T-cell (primary cell): ENCODE measurements around the gene USO1. TPM values are rescaled to one million over a fixed set of nuclear protein-coding genes. Genes with fewer than 3 reads are reported as not detected.
A peak's percentile ranks its signal among the peaks of the same experiment; 100 is the strongest.
"Not testable (repeated sequence)": the region's sequence is repeated elsewhere in the genome, so short reads cannot be mapped to it uniquely, and the experiment has no call there.

Source experiments
- ATAC-seq, 4 experiments: fragments of 200-7000 bp in 3 of 4; fragments of 150-1000 bp in 1 of 4; cut with Tn5 transposase; replicated peaks in 1 of 4; 1 replicate in 3 of 4; 2 replicates in 1 of 4; pipeline ENCODE4 v1.10.0; 2021; ENCODE audit warnings: moderate library complexity in 3 of 4, mild to moderate bottlenecking in 2 of 4, moderate number of reproducible peaks in 1 of 4
- CTCF ChIA-PET, 2 donors: fragments of 300-600 bp; sonication (Branson Sonifier 250); formaldehyde crosslinking; loops; one replicate each; lab custom pipeline; 2022; ENCODE audit warnings: antibody characterized with exemption in 2 of 2; lab: Charles Lee
- POLR2A ChIA-PET, 2 donors: fragments of 300-600 bp; sonication (Branson Sonifier 250); formaldehyde crosslinking; loops; one replicate each; lab custom pipeline; 2022; ENCODE audit warnings: antibody characterized with exemption in 2 of 2; lab: Charles Lee
- DNase-seq, 35 experiments: peaks; one replicate each; pipeline versions ENCODE4 v3.0.0 to v3.0.0-alpha.2; 2013 to 2023
- H3K27ac ChIP-seq: one replicate; pipeline ENCODE4 v1.5.1; 2013; ENCODE audit warnings: low read length
- H3K27me3 ChIP-seq, 2 experiments: replicated peaks in 1 of 2; 1 replicate in 1 of 2; 2 replicates in 1 of 2; pipeline versions ENCODE4 v1.6.1 to v1.7.0; 2013; ENCODE audit warnings: low read length in 1 of 2, mixed read lengths in 1 of 2; ENCODE audit not compliant: control insufficient read depth in 2 of 2, insufficient read depth in 2 of 2; ENCODE audit errors: extremely low read depth in 1 of 2
- H3K36me3 ChIP-seq, 2 donors: 1 replicate in 1 of 2; 2 replicates in 1 of 2; pipeline versions ENCODE4 v1.6.1 to v1.7.0; 2013; ENCODE audit warnings: low read length in 1 of 2; ENCODE audit not compliant: control insufficient read depth in 2 of 2, insufficient read depth in 1 of 2; ENCODE audit errors: extremely low read depth in 1 of 2
- H3K4me1 ChIP-seq, 2 experiments: 1 replicate in 1 of 2; 2 replicates in 1 of 2; pipeline versions ENCODE4 v1.6.1 to v1.7.0; 2013; ENCODE audit warnings: low read length in 2 of 2, mixed read lengths in 1 of 2; ENCODE audit not compliant: insufficient read depth in 2 of 2, control insufficient read depth in 1 of 2; ENCODE audit errors: extremely low read depth in 1 of 2
- H3K4me3 ChIP-seq, 2 donors: 1 replicate in 1 of 2; 2 replicates in 1 of 2; pipeline versions ENCODE4 v1.5.1 to v1.7.0; 2013; ENCODE audit warnings: mild to moderate bottlenecking in 2 of 2, low read length in 1 of 2, moderate library complexity in 1 of 2; ENCODE audit not compliant: control insufficient read depth in 1 of 2; ENCODE audit errors: extremely low read depth in 1 of 2
- H3K9me3 ChIP-seq: 2 replicates; pipeline ENCODE4 v1.7.0; 2013
- H3K27ac Mint-ChIP-seq, 2 donors: one replicate each; pipeline ENCODE4 v1.8.0; 2020 to 2021; ENCODE audit warnings: mild to moderate bottlenecking in 2 of 2, mixed read lengths in 2 of 2
- H3K27me3 Mint-ChIP-seq, 2 donors: one replicate each; pipeline ENCODE4 v1.8.0; 2021 to 2022; ENCODE audit warnings: mixed read lengths in 2 of 2
- H3K36me3 Mint-ChIP-seq: one replicate; pipeline ENCODE4 v1.8.0; 2021; ENCODE audit warnings: mixed read lengths
- H3K4me1 Mint-ChIP-seq, 3 donors: one replicate each; pipeline ENCODE4 v1.8.0; 2020 to 2022; ENCODE audit warnings: mixed read lengths in 3 of 3, mild to moderate bottlenecking in 1 of 3
- H3K4me3 Mint-ChIP-seq, 3 donors: one replicate each; pipeline ENCODE4 v1.8.0; 2020 to 2022; ENCODE audit warnings: mild to moderate bottlenecking in 3 of 3, mixed read lengths in 3 of 3, moderate library complexity in 3 of 3
- H3K9me3 Mint-ChIP-seq, 3 donors: one replicate each; pipeline ENCODE4 v1.8.0; 2020 to 2022; ENCODE audit warnings: mixed read lengths in 3 of 3
- WGBS: methylation state at CpG from one replicate; pipeline ENCODE4 v1.1.5; 2013; ENCODE audit warnings: missing lambda C conversion rate; ENCODE audit not compliant: insufficient coverage; 5-methylcytosine and 5-hydroxymethylcytosine counted together
- total RNA-seq, 35 experiments: library from RNA in 6 of 35; stranded (reverse) in 6 of 35; fragments of 120-200 nt in 1 of 35; gene quantifications; one replicate each; pipeline versions ENCODE4 v1.2.1 to v1.2.4 and lab custom pipeline; 2013 to 2026

USO1 gene
- total RNA-seq, 5 donors from 2014 or later (not counting 1 experiment from before 2014, with no cell fraction given): 24.9 to 40.5 (median 34.6) TPM

- H3K36me3 Mint-ChIP-seq: no peaks in the 10 kb centered on the region
- Histone ChIP-seq H3K4me1 (peaks cover 20 to 24% of the 10 kb centered on the region in 2 experiments), H3K36me3 (no peaks in the 10 kb centered on the region), H3K4me3 (no peak overlapping the region), H3K27me3 (no peaks in the 10 kb centered on the region), H3K27ac (no peak overlapping the region), H3K9me3 (no peaks in the 10 kb centered on the region)
- H3K27me3 Mint-ChIP-seq: no peaks in the 10 kb centered on the region
- H3K4me3 Mint-ChIP-seq: no peak overlapping the region
- peaks cover 0 to 3% (median 0%) of the 10 kb centered on the region in 3 donors for H3K9me3 Mint-ChIP-seq
- CTCF ChIA-PET: interaction anchor here (0.7 to 1.6 kb wide), 5 partner anchors 15 to 43 kb away, joined by 3 to 6 read pairs (median 3); partner anchors contain the start of gene USO1 (in 1 of the 2)
- H3K27ac Mint-ChIP-seq: peak overlapping the region; percentile 72 to 73
- POLR2A ChIA-PET: interaction anchor here (0.9 to 1.5 kb wide), 3 partner anchors 14 to 42 kb away, joined by 3 to 5 read pairs (median 4); partner anchors contain the start of gene USO1 (in 1 of the 2)
- ATAC-seq (no peak), DNase-seq (no peak)
- WGBS: no CpG with 5 or more reads among the region's 6 CpGs
- H3K4me1 Mint-ChIP-seq: peaks cover 35 to 37% (median 35%) of the 10 kb centered on the region in 3 donors
Measured at GRCh38 chr4:75683482-75684155, 40.8 kb upstream of the USO1 start.

GRCh38 chr4:75685546-75686189 is 38.7 kb upstream of the USO1 start:
- ChIA-PET POLR2A (interaction anchor here in 1 of 2 donors (0.7 kb wide), 1 partner anchor 12 kb away, joined by 12 read pairs; the partner anchor contains the start of gene G3BP2), CTCF (interaction anchor here in 1 of 2 donors (0.7 kb wide), 1 partner anchor 46 kb away, joined by 7 read pairs; no protein-coding TSS in a partner anchor)
- H3K9me3 Mint-ChIP-seq: peaks cover 0 to 3% (median 0%) of the 10 kb centered on the region in 3 donors
- no peaks in the 10 kb centered on the region for H3K9me3 ChIP-seq
- ATAC-seq (no peak), DNase-seq (no peak)
- H3K27me3 ChIP-seq: no peaks in the 10 kb centered on the region
- H3K27ac Mint-ChIP-seq: peak overlapping the region; percentile 5 to 68
- peaks cover 20 to 24% of the 10 kb centered on the region in 2 experiments for H3K4me1 ChIP-seq
- H3K36me3 ChIP-seq: no peaks in the 10 kb centered on the region
- no peak overlapping the region for H3K4me3 ChIP-seq
- no peaks in the 10 kb centered on the region for H3K36me3 Mint-ChIP-seq
- no CpG with 5 or more reads among the region's 2 CpGs for WGBS
- H3K4me3 Mint-ChIP-seq: peak overlapping the region in 1 of 3 donors; percentile 1
- peaks cover 35 to 37% (median 35%) of the 10 kb centered on the region in 3 donors for H3K4me1 Mint-ChIP-seq
- H3K27me3 Mint-ChIP-seq: no peaks in the 10 kb centered on the region
- peak overlapping the region; percentile 28 for H3K27ac ChIP-seq

GRCh38 chr4:75686346-75686745 is 38.0 kb upstream of the USO1 start:
- peak overlapping the region in 1 of 3 donors; percentile 1 for H3K4me3 Mint-ChIP-seq
- H3K27ac ChIP-seq: peak overlapping the region; percentile 28

GRCh38 chr4:75687125-75687524 is 37.3 kb upstream of the USO1 start:
- H3K9me3 Mint-ChIP-seq, H3K36me3 Mint-ChIP-seq, H3K9me3 ChIP-seq, H3K27me3 Mint-ChIP-seq, H3K36me3 ChIP-seq, H3K27me3 ChIP-seq, H3K4me3 ChIP-seq, ATAC-seq, POLR2A ChIA-PET, H3K4me3 Mint-ChIP-seq, DNase-seq: not testable (repeated sequence)
- Histone ChIP-seq H3K4me1 (peaks cover 20 to 24% of the 10 kb centered on the region in 2 experiments), H3K27ac (peak overlapping the region; percentile 39)
- WGBS: no CpG with 5 or more reads among the region's 1 CpG
- CTCF ChIA-PET: interaction anchor here in 1 of 2 donors (0.9 kb wide), 1 partner anchor 9 kb away, joined by 3 read pairs; no protein-coding TSS in a partner anchor
- Mint-ChIP-seq H3K27ac (peak overlapping the region; percentile 46 to 78), H3K4me1 (peaks cover 34 to 35% (median 35%) of the 10 kb centered on the region in 3 donors)

More at GRCh38 chr4:75686346-75686745, 38.0 kb upstream of the USO1 start:
- Histone ChIP-seq H3K27me3 (no peaks in the 10 kb centered on the region), H3K4me1 (peaks cover 20 to 24% of the 10 kb centered on the region in 2 experiments), H3K4me3 (no peak overlapping the region), H3K9me3 (no peaks in the 10 kb centered on the region), H3K36me3 (no peaks in the 10 kb centered on the region)
- H3K27me3 Mint-ChIP-seq: no peaks in the 10 kb centered on the region
- peaks cover 35 to 37% (median 35%) of the 10 kb centered on the region in 3 donors for H3K4me1 Mint-ChIP-seq
- no CpG with 5 or more reads among the region's 3 CpGs for WGBS
- peak overlapping the region; percentile 0 to 78 for H3K27ac Mint-ChIP-seq
- ATAC-seq (peak; percentile 78 to 87 (median 84)), DNase-seq (peak in 21 of 35 experiments; percentile 7 to 59 (median 24))
- no peaks in the 10 kb centered on the region for H3K36me3 Mint-ChIP-seq
- ChIA-PET CTCF (no interaction called here), POLR2A (no interaction called here)
- H3K9me3 Mint-ChIP-seq: peaks cover 0 to 3% (median 0%) of the 10 kb centered on the region in 3 donors

GRCh38 chr4:75692066-75692465 is 32.3 kb upstream of the USO1 start:
- WGBS: 100% methylated on average over 2 of the region's 5 CpGs
- DNase-seq, H3K4me3 Mint-ChIP-seq, H3K27ac ChIP-seq, H3K27me3 ChIP-seq, H3K4me3 ChIP-seq, H3K9me3 ChIP-seq, H3K27ac Mint-ChIP-seq, CTCF ChIA-PET, H3K9me3 Mint-ChIP-seq, H3K27me3 Mint-ChIP-seq, H3K36me3 ChIP-seq, H3K36me3 Mint-ChIP-seq, ATAC-seq: not testable (repeated sequence)
- peaks cover 12 to 22% of the 10 kb centered on the region in 2 experiments for H3K4me1 ChIP-seq
- POLR2A ChIA-PET: interaction anchor here in 1 of 2 donors (1.4 kb wide), 1 partner anchor 20 kb away, joined by 4 read pairs; no protein-coding TSS in a partner anchor
- peaks cover 23 to 27% (median 24%) of the 10 kb centered on the region in 3 donors for H3K4me1 Mint-ChIP-seq

GRCh38 chr4:75696071-75696470 is 28.3 kb upstream of the USO1 start:
- H3K9me3 Mint-ChIP-seq: no peaks in the 10 kb centered on the region
- peaks cover 35 to 43% (median 42%) of the 10 kb centered on the region in 3 donors for H3K4me1 Mint-ChIP-seq
- ChIA-PET POLR2A (interaction anchor here in 1 of 2 donors (0.7 to 1.6 kb wide), 4 partner anchors 16 to 1448 kb away, joined by 4 to 14 read pairs (median 4); partner anchors contain the start of gene USO1), CTCF (interaction anchor here in 1 of 2 donors (0.7 to 1.2 kb wide), 4 partner anchors 8 to 1274 kb away, joined by 3 to 5 read pairs (median 4); partner anchors contain the start of genes G3BP2, RCHY1 and THAP6)
- DNase-seq: peak in 28 of 35 experiments; percentile 12 to 77 (median 46)
- peaks cover 0 to 2% of the 10 kb centered on the region in 2 donors for H3K36me3 ChIP-seq
- H3K4me3 Mint-ChIP-seq: peak overlapping the region in 1 of 3 donors; percentile 4
- peaks cover 7% of the 10 kb centered on the region for H3K36me3 Mint-ChIP-seq
- H3K27me3 Mint-ChIP-seq: no peaks in the 10 kb centered on the region
- H3K27ac ChIP-seq: no peak overlapping the region
- no CpG with 5 or more reads among the region's 3 CpGs for WGBS
- H3K4me3 ChIP-seq: peak overlapping the region in 1 of 2 donors; percentile 26
- no peaks in the 10 kb centered on the region for H3K9me3 ChIP-seq
- H3K27me3 ChIP-seq: no peaks in the 10 kb centered on the region
- peaks cover 17 to 26% of the 10 kb centered on the region in 2 experiments for H3K4me1 ChIP-seq
- peak; percentile 45 to 95 (median 52) for ATAC-seq
- H3K27ac Mint-ChIP-seq: peak overlapping the region; percentile 10 to 52
